Ovary (tissue), 9 donors: ENCODE data around the gene PRODH2. TPM values are rescaled to one million over a fixed set of nuclear protein-coding genes. Genes with fewer than 3 reads are reported as not detected.

Experiments used
- DNase-seq, 5 donors: peaks; one replicate each; pipeline ENCODE4 v3.0.0-alpha.2; 2019 to 2020
- H3K27ac ChIP-seq, 2 donors: fragments of 200-600 bp; one replicate each; pipeline versions ENCODE4 v1.5.1 to v1.8.0; 2019 to 2022
- H3K27me3 ChIP-seq: fragments of 200-600 bp; one replicate; pipeline ENCODE4 v1.8.0; 2022
- H3K36me3 ChIP-seq: fragments of 200-600 bp; sonication (generic); one replicate; pipeline ENCODE4 v1.5.1; 2019
- H3K4me1 ChIP-seq: one replicate; pipeline ENCODE4 v1.8.1; 2013; ENCODE audit warnings: mild to moderate bottlenecking, moderate library complexity; ENCODE audit not compliant: insufficient read depth
- H3K4me3 ChIP-seq: fragments of 200-600 bp; sonication (generic); one replicate; pipeline ENCODE4 v1.5.1; 2017
- H3K9me3 ChIP-seq, 2 donors: fragments of 200-600 bp in 1 of 2; sonication (generic) in 1 of 2; one replicate each; pipeline versions ENCODE4 v1.5.1 to v1.8.1; 2013 to 2019; ENCODE audit warnings: mild to moderate bottlenecking in 1 of 2, moderate library complexity in 1 of 2
- EP300 ChIP-seq: sonication (generic); formaldehyde crosslinking; IDR thresholded peaks from one replicate; pipeline ENCODE4 v1.6.1; 2017; ENCODE audit warnings: antibody characterized with exemption
- POLR2A ChIP-seq: fragments of 450-650 bp; IDR thresholded peaks from one replicate; pipeline ENCODE4 v1.6.1; 2017; ENCODE audit warnings: antibody characterized with exemption, mild to moderate bottlenecking, moderate library complexity
- WGBS, 3 donors: extraction: QIAGEN DNeasy Blood & Tissue Kit in 1 of 3; methylation state at CpG; one replicate each; pipeline versions ENCODE4 v1.1.5 to v1.1.7; 2013 to 2017; 5-methylcytosine and 5-hydroxymethylcytosine counted together
- intact Hi-C, 4 donors: fragments of 100-400 bp; cut with DNase I; formaldehyde crosslinking; loops; one replicate each; pipeline versions ENCODE4 v1.11.0 to v1.15.1; 2022 to 2023
- polyA plus RNA-seq, 2 donors: library from polyadenylated mRNA; stranded (reverse); fragments of 200-250 nt in 1 of 2; fragments of 350-450 nt in 1 of 2; fragmentation: Illumina TruSeq in 1 of 2; extraction: RNeasy Lipid Tissue Mini Kit (QIAGEN cat#74804) in 1 of 2; gene quantifications; one replicate each; pipeline ENCODE4 v1.2.3, GENCODE V29; 2013 to 2014
- total RNA-seq, 7 donors: library from RNA; depleted of rRNA in 2 of 7; stranded (reverse); fragments of >200 nt in 2 of 7; fragmentation: NEBNext Ultra II Directional in 3 of 7; extraction: Animal tissue kit (Norgen Biotek cat#: 25700) in 3 of 7; gene quantifications; one replicate each; pipeline versions ENCODE4 v1.1.0 to v1.2.4, GENCODE V29; 2016 to 2023
- TF ChIP-seq, protein P1 (sequence below), 3 donors: fragments of 450-650 bp in 2 of 3; fragments of 200-600 bp in 1 of 3; IDR thresholded peaks; one replicate each; pipeline versions ENCODE4 v1.5.1 to v1.8.0; 2016 to 2022; ENCODE audit warnings: antibody characterized with exemption in 3 of 3, mild to moderate bottlenecking in 1 of 3
- donor health status: DM: no; HTN: no; CAD: no; lungs with moderate emphysema.
- donor health status: DM: no; HTN: no; CAD: no.
- donor health status: Bipolar disorder and iron deficiency.
- donor health status: DM: yes; HTN: yes; CAD: no.
- donor health status: DM: no; HTN: no; CAD: no.
- donor health status: DM: yes; HTN: yes; CAD: no.

Gene PRODH2
- total and polyA plus RNA-seq, 9 donors, result 0.41 TPM; not detected in 8

- intact Hi-C loops, result loop anchor here in 1 of 4 donors (10.0 kb wide), 1 partner anchor 138 kb away; no protein-coding TSS in a partner anchor
- TF ChIP-seq, protein P1, sequence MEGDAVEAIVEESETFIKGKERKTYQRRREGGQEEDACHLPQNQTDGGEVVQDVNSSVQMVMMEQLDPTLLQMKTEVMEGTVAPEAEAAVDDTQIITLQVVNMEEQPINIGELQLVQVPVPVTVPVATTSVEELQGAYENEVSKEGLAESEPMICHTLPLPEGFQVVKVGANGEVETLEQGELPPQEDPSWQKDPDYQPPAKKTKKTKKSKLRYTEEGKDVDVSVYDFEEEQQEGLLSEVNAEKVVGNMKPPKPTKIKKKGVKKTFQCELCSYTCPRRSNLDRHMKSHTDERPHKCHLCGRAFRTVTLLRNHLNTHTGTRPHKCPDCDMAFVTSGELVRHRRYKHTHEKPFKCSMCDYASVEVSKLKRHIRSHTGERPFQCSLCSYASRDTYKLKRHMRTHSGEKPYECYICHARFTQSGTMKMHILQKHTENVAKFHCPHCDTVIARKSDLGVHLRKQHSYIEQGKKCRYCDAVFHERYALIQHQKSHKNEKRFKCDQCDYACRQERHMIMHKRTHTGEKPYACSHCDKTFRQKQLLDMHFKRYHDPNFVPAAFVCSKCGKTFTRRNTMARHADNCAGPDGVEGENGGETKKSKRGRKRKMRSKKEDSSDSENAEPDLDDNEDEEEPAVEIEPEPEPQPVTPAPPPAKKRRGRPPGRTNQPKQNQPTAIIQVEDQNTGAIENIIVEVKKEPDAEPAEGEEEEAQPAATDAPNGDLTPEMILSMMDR (IDR thresholded peaks at IDR 0.05), result no peak
- no peak for TF ChIP-seq POLR2A
- TF ChIP-seq EP300, result no peak
- DNase-seq, result peak in 1 of 5 donors; percentile 25
- no peaks in the 10 kb centered on the region for H3K36me3 ChIP-seq
- no peaks in the 10 kb centered on the region for H3K4me1 ChIP-seq
- no peaks in the 10 kb centered on the region for H3K9me3 ChIP-seq
- 87 to 91% (median 88%) methylated on average over 28 to 31 of the region's 31 CpGs for WGBS, 3 donors
- H3K27me3 ChIP-seq, result no peaks in the 10 kb centered on the region
- H3K4me3 ChIP-seq, result no peak overlapping the region
- H3K27ac ChIP-seq, result no peak overlapping the region
Observed at GRCh38 chr19:35786299-35787160, 26.1 kb downstream of the PRODH2 start.

DNA sequence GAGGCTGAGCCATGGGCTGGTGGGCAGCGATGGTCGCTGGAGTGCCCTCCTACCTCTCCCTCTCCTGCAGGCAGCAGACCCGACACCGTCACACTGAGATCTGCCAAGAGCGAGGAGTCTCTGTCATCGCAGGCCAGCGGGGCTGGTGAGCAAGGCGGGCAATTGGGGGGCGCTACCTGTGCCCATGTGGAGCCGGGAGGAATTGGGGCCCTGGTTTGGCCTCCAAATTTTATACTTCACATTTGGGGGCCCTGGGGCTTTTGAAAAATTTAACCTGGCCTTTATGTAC lies 27.4 kb downstream of the PRODH2 start:
- DNase-seq, result no peak
- Histone ChIP-seq H3K9me3 (no peaks in the 10 kb centered on the region), H3K27ac (no peak overlapping the region), H3K4me3 (no peak overlapping the region), H3K36me3 (no peaks in the 10 kb centered on the region), H3K27me3 (no peaks in the 10 kb centered on the region), H3K4me1 (no peaks in the 10 kb centered on the region)
- no peak for TF ChIP-seq EP300
- no peak for TF ChIP-seq POLR2A
- TF ChIP-seq, protein P1 (IDR thresholded peaks at IDR 0.05), result no peak
- intact Hi-C loops, result loop anchor here in 1 of 4 donors (10.0 kb wide), 1 partner anchor 140 kb away; no protein-coding TSS in a partner anchor
- WGBS, 3 donors, result 88 to 91% (median 90%) methylated on average over 10 of the region's 10 CpGs

DNA sequence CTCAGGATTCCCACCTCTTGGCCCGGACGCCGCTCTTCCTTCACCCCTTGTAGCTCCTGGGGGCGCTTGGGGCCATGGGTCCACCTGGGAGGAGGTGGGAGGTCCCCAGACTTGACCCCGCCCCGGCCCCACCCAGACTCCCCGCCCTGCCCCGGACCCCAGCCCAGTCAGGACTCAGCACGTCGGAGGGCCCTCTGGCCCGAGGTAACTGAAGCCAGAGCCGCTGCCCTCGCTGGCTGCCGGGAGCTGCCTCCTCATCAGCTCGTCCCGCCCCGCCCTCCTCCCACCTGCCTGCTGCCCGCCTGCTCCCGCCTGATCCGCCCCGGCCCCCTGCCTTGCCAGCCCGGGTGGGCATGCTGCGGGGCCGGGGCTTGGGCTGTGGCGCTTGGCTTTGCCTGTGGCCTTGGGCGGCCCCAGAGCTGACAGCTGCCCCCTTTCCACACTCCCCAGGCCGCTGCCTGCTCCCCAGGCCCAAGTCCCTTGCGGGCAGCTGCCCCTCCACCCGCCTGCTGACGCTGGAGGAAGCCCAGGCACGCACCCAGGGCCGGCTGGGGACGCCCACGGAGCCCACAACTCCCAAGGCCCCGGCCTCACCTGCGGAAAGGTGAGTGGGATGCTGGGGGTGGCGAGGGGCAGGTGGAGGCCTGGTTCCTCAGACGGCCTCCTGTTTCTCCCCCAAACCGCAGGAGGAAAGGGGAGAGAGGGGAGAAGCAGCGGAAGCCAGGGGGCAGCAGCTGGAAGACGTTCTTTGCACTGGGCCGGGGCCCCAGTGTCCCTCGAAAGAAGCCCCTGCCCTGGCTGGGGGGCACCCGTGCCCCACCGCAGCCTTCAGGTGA lies 27.9 kb downstream of the PRODH2 start:
- TF ChIP-seq, protein P1 (IDR thresholded peaks at IDR 0.05), result no peak
- TF ChIP-seq POLR2A (no peak), EP300 (no peak)
- Histone ChIP-seq H3K4me1 (no peaks in the 10 kb centered on the region), H3K27ac (no peak overlapping the region), H3K4me3 (no peak overlapping the region), H3K9me3 (no peaks in the 10 kb centered on the region), H3K36me3 (no peaks in the 10 kb centered on the region), H3K27me3 (no peaks in the 10 kb centered on the region)
- intact Hi-C loops, result loop anchor here in 1 of 4 donors (10.0 kb wide), 1 partner anchor 140 kb away; no protein-coding TSS in a partner anchor
- 76 to 81% (median 77%) methylated on average over 27 to 45 of the region's 45 CpGs for WGBS, 3 donors
- peak in 1 of 5 donors; percentile 19 for DNase-seq
